HepG2 (cell line): Measurements from ENCODE around the gene TET2. TPM values are rescaled to one million over a fixed set of nuclear protein-coding genes. Genes with fewer than 3 reads are reported as not detected.

Experiments used
- ARID3A ChIP-seq: IDR thresholded peaks from 2 replicates; pipeline ENCODE4 v1.6.1; 2012; ENCODE audit warnings: low read depth, low read length, improper control_type of control experiment
- CENPT ChIP-seq: sonication (generic); formaldehyde crosslinking; IDR thresholded peaks from 2 replicates; pipeline ENCODE4 v1.8.0; 2022; ENCODE audit warnings: low read depth, mild to moderate bottlenecking, moderate library complexity, missing genetic modification reagents
- HNRNPL ChIP-seq: fragments of 200-400 bp; formaldehyde crosslinking; IDR thresholded peaks from 2 replicates; pipeline ENCODE4 v1.6.1; 2017; ENCODE audit warnings: mild to moderate bottlenecking, low read depth, low read length
- PTBP1 ChIP-seq: fragments of 200-400 bp; formaldehyde crosslinking; IDR thresholded peaks from 2 replicates; pipeline ENCODE4 v1.6.1; 2018; ENCODE audit warnings: low read length, low read depth; ENCODE audit not compliant: poor library complexity, severe bottlenecking
- TRIM24 ChIP-seq: sonication (generic); formaldehyde crosslinking; IDR thresholded peaks from 2 replicates; pipeline ENCODE4 v1.8.0; 2022; ENCODE audit warnings: mild to moderate bottlenecking, missing genetic modification reagents
- ZC3H4 ChIP-seq: sonication (generic); formaldehyde crosslinking; IDR thresholded peaks from 2 replicates; pipeline ENCODE4 v1.4.0; 2020; ENCODE audit warnings: missing genetic modification reagents, borderline replicate concordance
- ZMYM3 ChIP-seq: sonication (generic); formaldehyde crosslinking; IDR thresholded peaks from 2 replicates; pipeline ENCODE4 v1.5.1; 2020; ENCODE audit warnings: mild to moderate bottlenecking, missing genetic modification reagents
- ZNF530 ChIP-seq: sonication (generic); formaldehyde crosslinking; IDR thresholded peaks from 2 replicates; pipeline ENCODE4 v1.5.0; 2020; ENCODE audit warnings: low read depth, mild to moderate bottlenecking, missing genetic modification reagents
- ZNF564 ChIP-seq: sonication (generic); formaldehyde crosslinking; IDR thresholded peaks from 2 replicates; pipeline ENCODE4 v1.8.1; 2023; ENCODE audit warnings: mild to moderate bottlenecking, missing genetic modification reagents
- ZNF773 ChIP-seq: sonication (generic); formaldehyde crosslinking; IDR thresholded peaks from 2 replicates; pipeline ENCODE4 v1.4.0; 2020; ENCODE audit warnings: missing genetic modification reagents, borderline replicate concordance
- ZSCAN20 ChIP-seq: sonication (generic); formaldehyde crosslinking; IDR thresholded peaks from 2 replicates; pipeline ENCODE4 v1.4.0; 2020; ENCODE audit warnings: missing genetic modification reagents, mild to moderate bottlenecking, borderline replicate concordance
- polyA plus RNA-seq, 8 experiments: library from polyadenylated mRNA; depleted of rRNA in 3 of 8; stranded (reverse) in 7 of 8; unstranded in 1 of 8; fragments of >200 nt; fragmentation: Illumina TruSeq in 4 of 8; extraction: Trizol in 4 of 8; gene quantifications; 2 replicates each; pipeline versions ENCODE4 v1.2.1 to v1.2.3, GENCODE V29; 2011 to 2016; ENCODE audit warnings: low read depth in 4 of 8, missing spikeins in 1 of 8, mixed read lengths in 1 of 8; ENCODE audit not compliant: insufficient read depth in 1 of 8
- total RNA-seq, 5 experiments: library from RNA; depleted of rRNA; stranded (reverse); fragments of >200 nt; fragmentation: Illumina TruSeq; extraction: Trizol; gene quantifications; 2 replicates each; pipeline ENCODE4 v1.2.3, GENCODE V29; 2016; ENCODE audit warnings: low read depth in 1 of 5
- TF ChIP-seq, protein P1 (sequence below): sonication (generic); formaldehyde crosslinking; IDR thresholded peaks from 2 replicates; pipeline ENCODE4 v1.9.0; 2021; ENCODE audit warnings: missing genetic modification reagents, borderline replicate concordance

Gene TET2
- total and polyA plus RNA-seq, 2 of the 13 experiments (the other 11 are each of a cell fraction or from before 2014, with no cell fraction given): 4.7 to 4.8 TPM

GRCh38 chr4:105283501-105283900, 136.8 kb downstream of the TET2 start (continued):
- TF ChIP-seq, protein P1, sequence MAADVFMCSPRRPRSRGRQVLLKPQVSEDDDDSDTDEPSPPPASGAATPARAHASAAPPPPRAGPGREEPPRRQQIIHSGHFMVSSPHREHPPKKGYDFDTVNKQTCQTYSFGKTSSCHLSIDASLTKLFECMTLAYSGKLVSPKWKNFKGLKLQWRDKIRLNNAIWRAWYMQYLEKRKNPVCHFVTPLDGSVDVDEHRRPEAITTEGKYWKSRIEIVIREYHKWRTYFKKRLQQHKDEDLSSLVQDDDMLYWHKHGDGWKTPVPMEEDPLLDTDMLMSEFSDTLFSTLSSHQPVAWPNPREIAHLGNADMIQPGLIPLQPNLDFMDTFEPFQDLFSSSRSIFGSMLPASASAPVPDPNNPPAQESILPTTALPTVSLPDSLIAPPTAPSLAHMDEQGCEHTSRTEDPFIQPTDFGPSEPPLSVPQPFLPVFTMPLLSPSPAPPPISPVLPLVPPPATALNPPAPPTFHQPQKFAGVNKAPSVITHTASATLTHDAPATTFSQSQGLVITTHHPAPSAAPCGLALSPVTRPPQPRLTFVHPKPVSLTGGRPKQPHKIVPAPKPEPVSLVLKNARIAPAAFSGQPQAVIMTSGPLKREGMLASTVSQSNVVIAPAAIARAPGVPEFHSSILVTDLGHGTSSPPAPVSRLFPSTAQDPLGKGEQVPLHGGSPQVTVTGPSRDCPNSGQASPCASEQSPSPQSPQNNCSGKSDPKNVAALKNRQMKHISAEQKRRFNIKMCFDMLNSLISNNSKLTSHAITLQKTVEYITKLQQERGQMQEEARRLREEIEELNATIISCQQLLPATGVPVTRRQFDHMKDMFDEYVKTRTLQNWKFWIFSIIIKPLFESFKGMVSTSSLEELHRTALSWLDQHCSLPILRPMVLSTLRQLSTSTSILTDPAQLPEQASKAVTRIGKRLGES (CRISPR knock-in tag): no peak
- TF ChIP-seq ZNF564 (CRISPR knock-in tag): no peak
- TF ChIP-seq ZMYM3 (CRISPR knock-in tag): no peak
- no peak for TF ChIP-seq PTBP1
- TF ChIP-seq ZSCAN20 (CRISPR knock-in tag): no peak
- TF ChIP-seq ZC3H4 (CRISPR knock-in tag): no peak
- no peak for TF ChIP-seq ARID3A
- TF ChIP-seq HNRNPL: no peak
- no peak for TF ChIP-seq ZNF530 (CRISPR knock-in tag)
- no peak for TF ChIP-seq ZNF773 (CRISPR knock-in tag)
- TF ChIP-seq CENPT (CRISPR knock-in tag): no peak
- no peak for TF ChIP-seq TRIM24 (CRISPR knock-in tag)
